Activated CD4-positive, alpha-beta T cell treated with anti-CD3 and anti-CD28 coated beads for 1 hour (primary cell): ENCODE results near the gene UGCG.
"Not testable (repeated sequence)": the region's sequence is repeated elsewhere in the genome, so short reads cannot be mapped to it uniquely, and the experiment has no call there.

Source experiments
- DNase-seq: peaks from one replicate; pipeline ENCODE4 v3.0.0-alpha.2; 2020

UGCG gene

DNA sequence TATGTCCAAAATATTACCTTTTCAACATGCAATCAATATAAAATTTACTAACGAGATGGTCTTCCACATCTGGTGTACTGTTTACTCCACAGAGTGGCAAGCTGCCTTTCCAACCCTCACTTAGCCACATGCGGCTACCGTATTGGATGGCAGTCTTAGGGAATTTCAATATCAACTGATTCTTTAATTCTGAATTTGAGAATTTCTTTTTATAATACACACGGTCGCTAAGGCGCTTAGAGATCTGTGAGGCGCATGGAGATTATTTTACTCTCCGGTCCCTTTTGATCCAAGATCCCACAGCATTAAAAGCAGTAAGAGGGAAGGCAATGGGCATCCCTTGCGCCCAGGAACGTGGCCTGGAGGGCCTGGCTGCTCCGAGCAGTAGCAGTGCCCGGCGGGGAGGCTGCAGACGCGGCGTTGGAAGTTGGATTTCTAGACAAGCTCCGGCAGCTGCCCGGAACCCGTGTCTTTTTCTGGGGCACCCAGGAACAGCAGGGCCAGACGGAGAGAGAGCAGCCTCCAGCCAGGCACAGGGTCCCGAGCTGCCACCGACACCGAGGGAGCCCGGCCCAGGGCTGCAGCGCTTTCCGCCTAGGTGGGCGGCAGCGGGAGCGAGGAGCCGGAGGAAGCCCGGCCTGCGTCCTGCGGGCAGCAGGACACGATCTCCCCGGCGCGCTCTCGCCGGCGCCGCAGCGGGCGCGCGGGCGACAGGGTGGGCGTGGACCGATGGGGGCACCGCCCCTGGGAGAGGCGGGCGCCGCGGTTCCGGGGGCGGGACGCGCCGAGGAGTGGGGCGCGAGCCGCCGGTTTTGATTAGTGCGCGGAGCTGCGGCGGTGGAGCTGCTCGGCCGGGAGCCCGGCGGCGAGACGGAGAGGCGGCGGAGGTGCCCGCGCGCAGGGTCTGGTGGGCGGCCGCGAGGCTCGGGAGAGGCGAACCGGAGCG lies at the start of gene UGCG:
Gene UGCG (plus strand): TSS at position 819 of the 946 bp plus-strand sequence. CDS start 402 bp downstream, outside the sequence.
- peak; percentile 78 for DNase-seq

DNA sequence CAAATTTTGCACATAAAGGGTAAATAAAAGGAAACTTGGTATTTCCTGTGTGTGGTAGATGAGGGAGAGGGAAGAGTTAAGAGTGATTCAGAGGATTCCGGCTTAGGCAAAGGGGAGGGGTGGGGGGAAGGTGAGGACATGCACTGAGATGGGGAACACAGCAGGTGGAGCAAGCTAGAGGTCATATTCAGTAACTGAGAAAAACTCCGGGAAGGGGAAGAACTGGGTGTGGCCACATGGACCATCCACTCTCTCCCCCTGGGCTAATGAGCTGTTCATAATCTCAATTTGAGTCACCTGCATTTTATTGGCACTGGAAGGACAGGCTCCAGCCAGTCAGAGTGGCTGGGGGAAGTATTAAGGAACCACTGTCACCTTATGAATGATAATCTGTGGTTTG lies 45.1 kb upstream of the UGCG start:
- no peak for DNase-seq

DNA sequence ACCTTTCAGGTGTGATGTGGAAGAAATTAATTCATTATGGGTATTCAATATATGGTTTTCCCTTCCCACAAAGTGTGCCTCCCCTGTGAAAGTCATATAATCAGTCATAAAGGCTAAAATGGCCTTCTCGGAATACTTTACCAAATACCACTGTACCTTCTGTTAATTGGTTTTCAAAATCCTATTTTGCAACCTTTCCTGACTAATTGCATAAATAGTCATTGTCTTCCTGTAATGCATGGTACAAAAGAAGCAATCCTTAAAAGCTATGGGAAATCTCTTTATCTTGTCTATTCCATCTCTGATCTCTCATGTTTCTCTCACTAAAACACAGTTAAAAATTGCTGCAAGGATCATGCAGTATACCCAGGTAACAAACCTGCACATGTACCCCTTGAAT lies 44.3 kb upstream of the UGCG start:
- no peak for DNase-seq

DNA sequence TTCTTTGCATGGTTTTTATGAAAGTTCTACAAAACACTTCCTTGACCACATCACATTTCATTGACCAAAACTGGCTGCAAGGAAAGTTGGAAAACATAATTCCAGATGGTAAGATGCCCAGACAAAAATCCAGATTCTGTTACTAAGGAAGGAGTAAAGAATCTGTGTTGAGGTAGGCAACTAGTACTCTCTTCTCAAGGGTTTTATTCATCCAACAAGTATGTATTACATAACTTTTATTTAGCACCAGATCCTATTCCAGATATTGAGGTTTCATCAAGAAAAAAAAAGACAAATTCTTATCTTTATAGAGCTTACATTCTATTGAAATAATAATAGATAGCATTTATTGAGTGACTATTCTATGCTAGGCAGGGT lies 43.2 kb upstream of the UGCG start:
- DNase-seq: no peak

DNA sequence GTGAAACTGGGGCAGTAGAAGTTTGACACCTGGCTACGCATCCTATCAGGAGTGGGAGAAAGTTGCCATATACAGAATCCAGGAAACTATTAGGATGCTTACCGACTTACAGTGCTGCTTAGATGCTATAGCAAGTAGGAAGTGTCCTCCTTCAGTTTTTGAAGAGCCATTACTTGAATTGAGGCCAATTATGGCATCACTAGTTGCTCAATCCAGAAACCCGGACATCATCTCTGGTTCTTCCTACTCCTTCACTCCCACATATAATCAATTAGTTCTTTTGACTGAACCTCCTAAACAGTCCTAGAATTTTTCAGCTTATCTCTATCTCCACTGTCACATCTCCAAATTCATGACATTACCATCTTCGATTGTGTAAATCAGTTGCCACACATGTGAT lies 41.8 kb upstream of the UGCG start:
- no peak for DNase-seq

DNA sequence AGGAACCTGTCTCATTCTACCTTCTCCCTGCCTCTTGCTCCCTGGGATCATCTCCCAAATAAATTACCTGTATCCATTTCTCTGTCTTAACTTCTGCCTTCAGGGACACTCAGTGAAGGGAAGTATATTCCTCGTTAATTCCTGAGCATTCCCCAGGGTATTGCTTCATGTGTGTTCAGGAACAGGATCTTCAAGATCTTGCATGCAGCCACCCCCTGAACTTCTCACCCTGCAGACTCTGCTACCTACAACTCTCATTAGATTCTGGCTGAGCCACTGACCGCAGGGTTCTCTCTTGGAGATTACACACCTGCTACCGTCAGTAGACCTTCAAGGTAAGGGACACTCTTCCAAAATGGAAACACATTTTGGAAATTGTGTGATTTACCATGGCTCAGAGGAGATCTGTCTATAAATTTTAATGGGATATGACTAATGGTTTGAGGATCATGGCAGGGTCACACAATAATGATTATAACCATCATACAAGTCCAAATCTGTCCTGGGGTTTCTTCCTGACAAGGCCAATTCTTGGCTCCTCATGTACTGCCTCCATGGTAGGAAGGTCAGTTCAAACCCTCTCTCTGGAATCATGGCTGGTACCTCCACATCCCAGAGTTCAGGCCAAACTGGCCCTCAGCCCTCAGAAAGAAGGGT lies 38.9 kb upstream of the UGCG start:
- no peak for DNase-seq

DNA sequence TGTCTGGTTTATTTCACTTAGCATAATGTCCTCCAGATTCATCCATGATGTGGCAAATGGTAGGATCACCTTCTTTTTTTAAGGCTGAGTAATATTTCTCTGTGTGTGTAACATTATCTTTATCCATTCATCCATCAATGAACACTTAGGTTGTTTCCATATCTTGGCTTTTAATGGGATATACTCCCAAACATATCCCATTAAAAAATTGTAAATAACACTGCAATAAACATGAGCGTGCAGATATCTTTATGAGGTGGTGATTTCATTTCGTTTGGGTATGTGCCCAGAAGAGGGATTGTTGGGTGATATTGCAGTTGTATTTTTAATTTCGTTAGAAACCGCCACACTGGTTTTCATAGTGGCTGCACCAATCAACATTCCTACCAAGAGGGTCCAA lies 36.2 kb upstream of the UGCG start:
- no peak for DNase-seq

DNA sequence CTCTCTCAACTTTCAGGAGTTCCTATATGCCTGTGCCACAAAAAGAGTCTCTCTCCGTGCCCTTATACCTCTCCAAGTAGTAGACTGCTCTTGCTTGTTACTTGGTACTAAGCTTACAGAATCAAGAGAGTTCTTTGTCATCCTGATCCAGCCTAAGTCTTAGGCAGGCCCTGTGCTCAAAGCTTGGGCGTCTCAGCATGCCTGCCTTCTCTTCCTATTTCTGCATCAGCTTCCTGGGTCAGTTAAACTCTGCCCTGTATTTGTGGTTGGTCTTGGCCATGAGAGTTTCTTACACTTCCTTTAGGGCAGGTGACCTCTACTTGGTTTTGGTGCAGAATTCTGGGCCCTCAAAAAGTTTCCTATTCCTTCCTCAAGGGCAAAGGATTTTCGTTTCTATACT lies 33.0 kb upstream of the UGCG start:
- DNase-seq: no peak

DNA sequence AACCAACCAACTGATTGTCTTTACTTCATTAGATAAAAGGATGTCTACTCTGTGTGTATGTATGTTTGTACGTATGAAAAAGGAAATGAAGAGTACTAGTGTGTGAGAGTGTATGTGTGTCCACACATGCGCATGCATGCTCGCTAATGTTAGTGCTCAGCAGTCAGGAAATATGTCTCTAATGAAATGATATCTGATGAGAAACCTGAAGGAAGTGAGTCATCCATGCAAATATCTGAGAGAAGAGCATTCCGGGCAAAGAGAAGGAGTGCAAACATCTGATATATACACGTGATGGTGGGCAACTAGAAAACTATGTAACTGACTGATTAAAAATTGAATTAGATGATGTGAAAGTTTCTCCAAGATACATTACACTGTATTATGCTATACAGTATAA lies 29.6 kb upstream of the UGCG start:
- no peak for DNase-seq

DNA sequence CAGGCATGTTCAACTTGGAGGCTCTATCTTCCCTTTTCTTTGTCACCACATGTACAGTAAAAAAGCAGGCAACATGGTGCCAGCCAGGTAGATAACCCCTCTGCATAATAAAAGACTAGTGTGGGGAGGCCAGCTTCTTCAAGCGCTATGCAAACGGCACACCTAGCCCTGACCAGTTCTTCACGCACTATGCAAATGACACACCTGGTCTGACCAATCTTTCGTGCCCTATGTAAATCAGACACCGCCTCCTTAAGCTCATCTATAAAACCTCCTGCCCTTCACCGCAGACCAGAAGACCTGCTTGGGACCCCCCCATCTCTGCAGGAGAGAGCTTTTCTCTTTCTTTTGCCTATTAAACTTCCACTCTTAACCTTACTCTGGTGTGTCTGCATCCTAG lies 28.1 kb upstream of the UGCG start:
- no peak for DNase-seq

DNA sequence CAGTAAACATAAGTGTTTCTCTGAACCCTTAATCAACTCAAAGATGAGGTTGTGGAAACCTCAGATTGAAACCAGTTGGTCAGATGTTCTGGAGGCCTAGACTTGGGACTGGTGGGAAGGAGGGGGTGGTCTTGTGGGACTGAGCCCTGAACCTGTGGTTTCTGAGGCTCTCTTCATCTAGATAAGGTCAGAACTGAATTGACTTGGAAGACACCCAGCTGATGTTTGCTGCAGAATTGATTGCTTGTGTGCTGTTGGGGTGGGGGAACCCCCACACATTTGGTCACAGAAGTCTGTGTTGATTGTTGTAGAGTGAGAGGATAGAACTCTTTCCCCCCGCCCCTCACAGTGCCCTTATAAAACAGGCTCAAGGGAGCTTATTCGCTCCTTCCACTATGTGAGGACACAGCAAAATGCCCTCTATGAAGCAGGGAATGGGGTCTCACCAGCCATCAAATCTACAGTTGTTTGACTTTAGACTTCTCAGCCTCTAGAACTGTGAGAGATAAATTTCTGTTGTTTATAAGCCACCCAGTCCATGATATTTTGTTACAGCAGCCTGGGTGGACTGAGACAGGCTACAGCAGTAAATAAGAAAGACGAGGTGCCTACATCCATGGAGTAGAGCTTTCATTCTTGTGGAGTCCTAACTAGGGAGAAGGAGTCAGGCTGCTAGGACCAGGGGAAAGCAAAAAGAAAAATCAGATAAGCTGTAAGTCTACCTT lies 25.7 kb upstream of the UGCG start:
- no peak for DNase-seq

DNA sequence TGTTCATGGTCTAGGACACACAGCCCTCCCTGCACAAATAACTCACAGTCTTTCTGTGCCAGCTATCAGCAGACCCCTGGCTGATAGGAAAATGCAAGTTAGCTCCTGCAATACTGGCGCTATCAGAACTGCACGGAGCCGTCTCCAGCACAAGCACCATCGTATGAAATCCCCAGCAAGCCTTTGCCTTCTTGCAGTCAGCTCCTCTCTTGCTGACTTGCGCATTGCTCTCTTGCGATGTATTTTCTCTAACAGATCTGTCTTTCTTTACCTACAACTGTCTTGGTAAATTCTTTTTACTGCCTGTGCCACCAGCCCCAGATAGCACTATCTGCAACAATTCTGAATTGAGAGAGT lies 25.1 kb upstream of the UGCG start:
- DNase-seq: no peak

DNA sequence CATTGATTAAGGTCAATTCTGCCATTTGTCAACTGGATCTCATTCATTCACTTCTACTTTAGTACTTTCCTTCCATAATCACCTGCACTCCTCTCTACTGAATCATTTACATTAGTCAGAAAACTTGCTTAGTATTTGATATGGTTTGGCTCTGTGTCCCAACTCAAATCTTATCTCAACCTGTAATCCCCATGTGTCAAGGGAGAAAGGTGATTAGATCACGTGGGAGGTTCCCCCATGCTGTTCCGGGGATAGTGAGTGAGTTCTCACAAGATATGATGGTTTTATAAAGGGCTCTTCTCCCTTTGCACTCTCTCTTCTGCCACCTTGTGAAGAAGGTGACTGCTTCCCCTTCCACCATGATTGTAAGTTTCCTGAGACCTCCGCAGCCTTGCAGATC lies 23.7 kb upstream of the UGCG start:
- DNase-seq: no peak

DNA sequence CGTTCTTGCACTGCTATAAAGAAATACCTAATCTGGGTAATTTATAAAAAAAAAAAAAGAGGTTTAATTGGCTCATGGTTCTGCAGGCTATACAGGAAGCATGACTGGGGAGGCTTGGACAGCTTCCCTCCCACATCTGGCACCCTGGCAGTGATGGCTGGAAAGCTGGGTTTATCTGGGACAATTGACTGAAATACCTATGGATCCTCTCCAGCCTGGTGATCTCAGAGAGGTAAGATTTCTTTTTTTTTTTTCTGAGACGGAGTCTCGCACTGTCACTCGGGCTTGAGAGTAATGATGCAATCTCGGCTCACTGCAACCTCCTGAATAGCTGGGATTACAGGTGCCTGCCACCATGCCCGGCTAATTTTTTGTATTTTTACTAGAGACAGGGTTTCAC lies 22.7 kb upstream of the UGCG start:
- no peak for DNase-seq

DNA sequence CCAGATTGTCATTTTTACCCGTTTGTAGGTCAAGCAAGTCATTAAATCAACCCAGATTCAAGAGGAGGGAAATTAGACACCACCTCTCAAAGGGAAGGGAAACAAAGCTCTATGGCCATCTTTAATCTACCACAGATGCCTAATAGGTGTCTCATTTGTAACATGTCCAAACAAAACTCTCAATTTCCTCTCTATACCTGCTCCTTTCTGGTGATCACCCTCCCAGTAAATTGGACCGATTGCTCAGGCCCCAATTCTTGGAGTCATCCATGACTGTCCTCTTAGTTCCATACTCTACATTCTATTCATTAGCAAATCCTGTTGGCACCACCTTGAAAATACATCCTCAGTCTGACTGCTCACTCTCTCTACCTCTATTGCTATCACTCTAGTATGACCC lies 22.1 kb upstream of the UGCG start:
- no peak for DNase-seq

DNA sequence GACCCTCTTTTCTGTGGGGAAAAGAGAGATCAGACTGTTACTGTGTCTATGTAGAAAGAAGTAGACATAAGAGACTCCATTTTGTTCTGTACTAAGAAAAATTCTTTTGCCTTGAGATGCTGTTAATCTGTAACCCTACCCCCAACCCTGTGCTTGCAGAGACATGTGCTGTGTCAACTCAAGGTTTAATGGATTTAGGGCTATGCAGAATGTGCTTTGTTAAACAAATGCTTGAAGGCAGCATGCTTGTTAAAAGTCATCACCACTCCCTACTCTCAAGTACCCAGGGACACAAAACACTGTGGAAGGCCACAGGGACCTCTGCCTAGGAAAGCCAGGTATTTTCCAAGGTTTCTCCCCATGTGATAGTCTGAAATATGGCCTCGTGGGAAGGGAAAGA lies 21.3 kb upstream of the UGCG start:
- DNase-seq: not testable (repeated sequence)

DNA sequence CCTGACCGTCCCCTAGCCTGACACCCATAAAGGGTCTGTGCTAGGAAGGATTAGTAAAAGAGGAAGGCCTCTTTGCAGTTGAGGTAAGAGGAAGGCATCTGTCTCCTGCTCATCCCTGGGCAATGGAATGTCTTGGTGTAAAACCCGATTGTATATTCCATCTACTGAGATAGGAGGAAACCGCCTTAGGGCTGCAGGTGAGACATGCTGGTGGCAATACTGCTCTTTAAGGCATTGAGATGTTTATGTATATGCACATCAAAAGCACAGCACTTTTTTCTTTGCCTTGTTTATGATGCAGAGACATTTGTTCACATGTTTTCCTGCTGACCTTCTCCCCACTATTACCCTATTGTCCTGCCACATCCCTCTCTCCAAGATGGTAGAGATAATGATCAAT lies 20.9 kb upstream of the UGCG start:
- not testable (repeated sequence) for DNase-seq

DNA sequence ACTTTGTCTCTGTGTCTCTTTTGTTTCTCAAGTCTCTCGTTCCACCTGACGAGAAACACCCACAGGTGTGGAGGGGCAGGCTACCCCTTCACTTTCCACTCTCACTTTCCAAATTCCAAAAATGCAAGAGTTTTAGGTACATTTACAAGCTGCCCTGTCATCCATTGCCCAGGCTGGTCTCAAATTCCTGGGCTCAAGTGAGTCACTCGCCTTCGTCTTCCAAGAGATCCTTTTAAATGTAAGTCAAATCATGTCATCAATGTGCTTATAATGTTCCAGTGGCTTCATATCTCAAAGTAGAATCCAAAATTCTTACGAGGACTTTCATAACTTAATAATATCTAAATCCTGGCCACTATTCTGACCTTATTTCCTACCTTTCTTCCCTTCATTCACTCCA lies 20.4 kb upstream of the UGCG start:
- DNase-seq: no peak

DNA sequence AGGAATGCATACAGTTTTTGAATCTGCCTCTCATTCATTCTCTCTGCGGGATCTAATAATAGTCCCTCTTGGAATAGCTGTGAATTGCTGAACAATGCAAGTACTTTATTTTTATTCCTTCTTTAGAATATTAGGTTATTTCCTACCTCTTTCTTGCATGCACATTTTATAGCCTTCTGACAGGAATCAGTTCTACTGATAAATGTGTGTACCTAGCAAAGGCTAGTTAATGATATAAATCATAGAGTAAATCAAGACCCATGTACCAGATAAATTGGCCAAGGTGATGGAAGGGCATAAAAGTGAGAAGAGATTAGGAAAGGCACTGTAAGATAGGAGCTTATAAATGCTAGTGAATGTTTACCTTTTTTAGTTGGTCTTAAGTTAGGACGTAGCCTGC lies 19.2 kb upstream of the UGCG start:
- no peak for DNase-seq

DNA sequence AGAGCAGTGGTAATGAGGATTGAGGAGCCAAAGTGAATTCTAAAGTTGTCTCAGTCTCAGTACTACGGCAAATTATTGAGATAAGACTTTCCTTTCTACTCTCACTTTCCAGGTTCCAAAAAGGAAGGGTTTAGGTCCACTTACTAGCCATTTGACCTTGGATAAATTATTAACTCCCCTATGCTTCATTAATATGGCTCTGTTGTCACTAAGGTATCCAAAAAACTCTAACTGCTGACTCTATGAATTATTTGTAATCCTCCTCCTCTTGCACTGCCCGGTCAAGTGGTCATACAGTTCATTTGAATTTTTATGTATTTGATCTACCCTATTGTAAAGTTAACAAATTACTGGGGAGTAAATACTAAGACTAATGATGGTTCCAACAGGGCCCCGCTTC lies 17.7 kb upstream of the UGCG start:
- DNase-seq: no peak

DNA sequence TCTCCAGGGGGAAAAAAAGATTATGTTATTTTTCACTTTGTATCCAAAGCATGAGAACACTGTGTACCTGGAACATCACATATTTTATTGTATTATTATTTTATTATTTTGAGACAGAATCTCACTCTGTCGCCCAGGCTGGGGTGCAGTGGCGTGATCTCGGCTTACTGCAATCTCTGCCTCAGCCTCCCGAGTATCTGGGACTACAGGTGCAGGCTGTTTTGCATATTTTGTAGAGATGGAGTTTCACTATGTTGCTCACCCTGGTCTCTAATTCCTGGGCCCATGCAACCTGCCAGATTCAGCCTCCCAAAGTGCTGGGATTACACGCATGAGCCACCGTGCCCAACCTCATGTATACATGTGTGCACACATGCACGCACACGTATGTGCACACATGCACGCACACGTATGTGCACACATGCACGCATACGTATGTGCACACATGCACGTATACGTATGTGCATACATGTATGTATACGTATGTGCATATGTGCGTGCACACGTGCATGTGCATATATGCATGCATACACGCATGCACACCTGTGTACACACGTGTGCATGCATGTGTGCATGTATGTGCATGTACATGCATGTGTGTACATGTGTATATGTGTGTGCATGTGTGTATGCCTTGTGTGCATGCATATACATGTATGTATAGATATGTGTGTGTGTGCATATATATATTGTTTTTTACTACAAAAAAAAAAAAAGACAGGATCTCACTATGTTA lies 9.5 kb upstream of the UGCG start:
- DNase-seq: no peak

DNA sequence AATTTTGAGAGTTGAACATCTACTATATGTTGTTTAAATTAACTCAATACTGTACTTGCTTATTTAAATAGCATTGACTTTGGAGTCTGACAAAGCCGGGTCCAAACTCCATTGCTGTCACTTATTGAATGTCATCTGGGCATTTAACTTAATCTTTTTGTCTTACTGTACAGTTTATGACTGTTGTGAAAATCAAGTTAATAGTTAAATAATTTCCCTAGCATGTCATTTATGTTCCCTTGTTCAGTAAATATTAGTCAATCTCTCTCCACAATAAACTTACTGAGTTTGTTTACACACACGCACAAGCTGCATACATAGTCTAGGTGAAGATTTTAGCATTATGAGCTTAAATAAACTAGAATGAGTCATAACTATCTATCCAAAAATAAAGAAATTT lies 6.3 kb upstream of the UGCG start:
- no peak for DNase-seq

DNA sequence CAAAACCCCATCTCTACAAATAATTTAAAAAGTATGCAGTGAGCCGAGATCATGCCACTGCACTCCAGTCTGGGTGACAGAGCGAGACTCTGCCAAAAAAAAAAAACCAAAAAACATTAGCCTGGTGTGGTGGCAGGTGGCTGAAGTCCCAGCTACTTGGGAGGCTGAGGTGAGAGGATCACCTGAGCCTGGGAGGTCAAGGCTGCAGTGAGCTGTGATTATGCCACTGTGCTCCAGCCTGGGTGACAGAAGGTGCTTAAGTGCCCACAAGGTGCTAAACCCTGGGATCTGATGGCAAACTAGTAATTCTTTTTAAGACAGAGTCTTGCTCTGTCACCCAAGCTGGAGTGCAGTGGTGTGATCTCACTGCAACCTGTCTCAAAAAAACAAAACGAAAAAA lies 5.7 kb upstream of the UGCG start:
- not testable (repeated sequence) for DNase-seq
